SK-N-SH treated with all-trans-retinoic acid at 6 μM for 48 hours (cell line): ENCODE measurements around the gene HSF4.
A peak's percentile ranks its signal among the peaks of the same experiment; 100 is the strongest.

Experiments used
- ATAC-seq: fragments of 200-7000 bp; cut with Tn5 transposase; 3 replicates; pipeline ENCODE4 v1.9.1; 2020; ENCODE audit warnings: mild to moderate bottlenecking, moderate library complexity
- ARNTL ChIP-seq: fragments of 450-650 bp; formaldehyde crosslinking; IDR thresholded peaks from 2 replicates; pipeline ENCODE4 v1.5.0; 2020; ENCODE audit warnings: low read depth, mild to moderate bottlenecking, moderate library complexity, borderline replicate concordance
- BACH2 ChIP-seq: fragments of 250-450 bp; sonication (Bioruptor Pico); IDR thresholded peaks from 2 replicates; pipeline ENCODE4 v1.9.0; 2021; ENCODE audit warnings: mild to moderate bottlenecking, borderline replicate concordance
- CSDC2 ChIP-seq: fragments of 250-450 bp; sonication (Bioruptor Pico); IDR thresholded peaks from 2 replicates; pipeline ENCODE4 v1.5.0; 2020; ENCODE audit warnings: mild to moderate bottlenecking, moderate library complexity
- GLIS3 ChIP-seq: fragments of 250-450 bp; sonication (Bioruptor Pico); IDR thresholded peaks from 2 replicates; pipeline ENCODE4 v1.5.0; 2020; ENCODE audit warnings: mild to moderate bottlenecking, moderate library complexity
- ISL1 ChIP-seq: fragments of 250-450 bp; sonication (Bioruptor Pico); IDR thresholded peaks from 2 replicates; pipeline ENCODE4 v2.1.2; 2022; ENCODE audit warnings: mild to moderate bottlenecking, moderate library complexity
- OSR1 ChIP-seq: fragments of 250-450 bp; sonication (Bioruptor Pico); IDR thresholded peaks from 2 replicates; pipeline ENCODE4 v1.8.0; 2022; ENCODE audit warnings: moderate library complexity, mild to moderate bottlenecking, inconsistent platforms
- PPARA ChIP-seq: fragments of 250-450 bp; sonication (Bioruptor Pico); IDR thresholded peaks from 2 replicates; pipeline ENCODE4 v1.5.0; 2020; ENCODE audit warnings: mild to moderate bottlenecking, borderline replicate concordance
- RARB ChIP-seq: fragments of 250-450 bp; sonication (Bioruptor Pico); IDR thresholded peaks from 2 replicates; pipeline ENCODE4 v1.8.0; 2021; ENCODE audit warnings: mild to moderate bottlenecking, moderate library complexity
- SNAI2 ChIP-seq: fragments of 250-450 bp; sonication (Bioruptor Pico); IDR thresholded peaks from 2 replicates; pipeline ENCODE4 v1.5.0; 2020; ENCODE audit warnings: mild to moderate bottlenecking, moderate library complexity
- TCF4 ChIP-seq: fragments of 250-450 bp; sonication (Bioruptor Pico); IDR thresholded peaks from 2 replicates; pipeline ENCODE4 v1.8.0; 2021; ENCODE audit warnings: mild to moderate bottlenecking, moderate library complexity, borderline replicate concordance
- TOX ChIP-seq: fragments of 250-450 bp; sonication (Bioruptor Pico); IDR thresholded peaks from 2 replicates; pipeline ENCODE4 v1.8.0; 2021; ENCODE audit warnings: mild to moderate bottlenecking, moderate library complexity, borderline replicate concordance
- ZC3H10 ChIP-seq: fragments of 250-450 bp; sonication (Bioruptor Pico); IDR thresholded peaks from 2 replicates; pipeline ENCODE4 v1.5.1; 2021; ENCODE audit warnings: mild to moderate bottlenecking, moderate library complexity
- ZFP3 ChIP-seq: fragments of 250-450 bp; sonication (Bioruptor Pico); IDR thresholded peaks from 2 replicates; pipeline ENCODE4 v1.5.0; 2020; ENCODE audit warnings: mild to moderate bottlenecking, moderate library complexity
- ZFP30 ChIP-seq: fragments of 450-650 bp; formaldehyde crosslinking; IDR thresholded peaks from 2 replicates; pipeline ENCODE4 v1.5.0; 2022; ENCODE audit warnings: mild to moderate bottlenecking, moderate library complexity
- ZNF70 ChIP-seq: fragments of 450-650 bp; formaldehyde crosslinking; IDR thresholded peaks from 2 replicates; pipeline ENCODE4 v1.5.0; 2020; ENCODE audit warnings: mild to moderate bottlenecking, moderate library complexity
- ZNF8 ChIP-seq: fragments of 450-650 bp; formaldehyde crosslinking; IDR thresholded peaks from 2 replicates; pipeline ENCODE4 v1.5.0; 2020; ENCODE audit warnings: mild to moderate bottlenecking, moderate library complexity
- TF ChIP-seq, protein P1 (sequence below): fragments of 250-450 bp; sonication (Bioruptor Pico); IDR thresholded peaks from 2 replicates; pipeline ENCODE4 v1.8.0; 2020; ENCODE audit warnings: mild to moderate bottlenecking, moderate library complexity, borderline replicate concordance
- TF ChIP-seq, protein P2 (sequence below): fragments of 250-450 bp; sonication (Bioruptor Pico); IDR thresholded peaks from 2 replicates; pipeline ENCODE4 v1.5.1; 2020; ENCODE audit warnings: low read depth, mild to moderate bottlenecking, moderate library complexity
- TF ChIP-seq, protein P3 (sequence below): fragments of 250-450 bp; sonication (Bioruptor Pico); IDR thresholded peaks from 2 replicates; pipeline ENCODE4 v1.5.1; 2021; ENCODE audit warnings: mild to moderate bottlenecking, moderate library complexity
- TF ChIP-seq, protein P4 (sequence below): fragments of 250-450 bp; sonication (Bioruptor Pico); IDR thresholded peaks from 2 replicates; pipeline ENCODE4 v1.8.0; 2021; ENCODE audit warnings: low read depth, mild to moderate bottlenecking, moderate library complexity, borderline replicate concordance

The HSF4 gene

DNA sequence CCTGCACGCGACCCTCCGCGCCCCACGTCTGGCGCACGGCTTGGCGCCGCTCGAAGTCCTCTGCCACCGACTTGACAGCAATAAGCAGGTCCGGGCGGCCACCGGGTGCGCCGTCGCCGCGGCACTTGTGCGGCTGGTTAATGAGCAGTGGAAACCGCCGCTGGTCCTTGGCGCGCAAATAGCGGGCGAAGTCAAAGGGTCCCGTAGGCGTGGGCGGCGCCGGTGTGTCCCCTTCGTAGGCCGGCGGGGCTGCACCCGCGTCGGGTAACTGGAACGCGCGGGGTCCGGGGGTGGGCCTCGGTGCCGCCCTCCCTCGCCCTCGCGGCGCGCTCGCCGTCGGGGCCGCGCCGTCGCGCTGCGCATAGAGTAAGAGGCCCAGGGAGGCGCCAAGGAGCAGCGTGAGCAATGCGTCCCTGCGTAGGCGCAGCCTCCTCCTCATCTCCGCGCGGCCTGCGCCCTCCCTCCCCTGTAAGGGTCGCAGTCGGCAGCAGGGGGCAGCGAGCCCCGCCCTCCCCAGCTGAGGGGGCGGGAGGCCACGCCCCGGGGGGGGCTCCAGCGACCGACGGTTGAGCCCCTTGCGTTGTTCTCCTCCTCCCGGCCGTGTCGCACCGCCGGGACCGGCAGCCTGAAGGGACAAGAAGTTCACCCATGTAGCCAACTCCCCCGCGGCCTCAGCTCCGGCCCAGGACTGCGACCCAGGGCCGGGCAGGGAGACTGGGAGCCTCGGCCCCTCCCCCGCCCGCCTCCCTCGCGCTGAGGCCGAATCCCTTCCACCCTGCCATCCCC is 14.3 kb upstream of the HSF4 start:
- TF ChIP-seq, protein P1, sequence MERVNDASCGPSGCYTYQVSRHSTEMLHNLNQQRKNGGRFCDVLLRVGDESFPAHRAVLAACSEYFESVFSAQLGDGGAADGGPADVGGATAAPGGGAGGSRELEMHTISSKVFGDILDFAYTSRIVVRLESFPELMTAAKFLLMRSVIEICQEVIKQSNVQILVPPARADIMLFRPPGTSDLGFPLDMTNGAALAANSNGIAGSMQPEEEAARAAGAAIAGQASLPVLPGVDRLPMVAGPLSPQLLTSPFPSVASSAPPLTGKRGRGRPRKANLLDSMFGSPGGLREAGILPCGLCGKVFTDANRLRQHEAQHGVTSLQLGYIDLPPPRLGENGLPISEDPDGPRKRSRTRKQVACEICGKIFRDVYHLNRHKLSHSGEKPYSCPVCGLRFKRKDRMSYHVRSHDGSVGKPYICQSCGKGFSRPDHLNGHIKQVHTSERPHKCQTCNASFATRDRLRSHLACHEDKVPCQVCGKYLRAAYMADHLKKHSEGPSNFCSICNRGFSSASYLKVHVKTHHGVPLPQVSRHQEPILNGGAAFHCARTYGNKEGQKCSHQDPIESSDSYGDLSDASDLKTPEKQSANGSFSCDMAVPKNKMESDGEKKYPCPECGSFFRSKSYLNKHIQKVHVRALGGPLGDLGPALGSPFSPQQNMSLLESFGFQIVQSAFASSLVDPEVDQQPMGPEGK, result peak; percentile 51; the same call in 1 of the 2 replicates
- TF ChIP-seq, protein P2, sequence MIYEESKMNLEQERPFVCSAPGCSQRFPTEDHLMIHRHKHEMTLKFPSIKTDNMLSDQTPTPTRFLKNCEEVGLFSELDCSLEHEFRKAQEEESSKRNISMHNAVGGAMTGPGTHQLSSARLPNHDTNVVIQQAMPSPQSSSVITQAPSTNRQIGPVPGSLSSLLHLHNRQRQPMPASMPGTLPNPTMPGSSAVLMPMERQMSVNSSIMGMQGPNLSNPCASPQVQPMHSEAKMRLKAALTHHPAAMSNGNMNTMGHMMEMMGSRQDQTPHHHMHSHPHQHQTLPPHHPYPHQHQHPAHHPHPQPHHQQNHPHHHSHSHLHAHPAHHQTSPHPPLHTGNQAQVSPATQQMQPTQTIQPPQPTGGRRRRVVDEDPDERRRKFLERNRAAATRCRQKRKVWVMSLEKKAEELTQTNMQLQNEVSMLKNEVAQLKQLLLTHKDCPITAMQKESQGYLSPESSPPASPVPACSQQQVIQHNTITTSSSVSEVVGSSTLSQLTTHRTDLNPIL (CRISPR knock-in tag), result no peak
- 0 out of 2 replicates have a peak, but pooled peaks have one; percentile 21 for TF ChIP-seq ZFP3 (CRISPR knock-in tag)
- TF ChIP-seq, all 23 proteins: peak for 2
- peak; percentile 62 for ATAC-seq

DNA sequence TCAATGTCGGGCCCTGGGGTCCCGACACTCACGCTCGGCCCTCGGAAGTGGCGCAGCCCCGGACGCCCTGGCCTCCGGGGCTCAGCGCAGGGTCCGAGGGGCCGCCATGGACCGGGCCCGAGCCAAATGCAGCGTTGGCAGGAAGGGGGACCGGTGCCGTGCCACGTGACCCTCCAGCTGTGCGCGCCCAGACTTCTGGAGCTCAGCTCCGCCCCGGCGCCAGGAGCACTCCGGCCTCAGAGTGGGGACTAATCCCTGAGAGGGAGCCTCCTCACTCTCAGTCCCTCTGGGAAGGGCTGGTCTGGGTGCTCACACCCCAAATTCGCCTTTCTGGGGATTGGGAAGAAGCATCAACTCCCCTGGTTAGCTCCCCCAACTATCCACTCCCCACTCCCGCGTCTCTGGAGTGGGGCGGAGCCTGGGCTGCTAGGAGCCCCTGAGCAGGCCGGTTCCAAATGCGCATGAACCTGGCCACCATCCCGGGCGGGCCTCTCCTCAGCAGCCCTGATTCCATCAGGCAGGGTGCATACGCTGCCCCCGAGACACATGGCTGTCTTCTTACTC is 13.6 kb upstream of the HSF4 start, which contains the start of gene B3GNT9:
Gene B3GNT9 (minus strand): TSS at position 166 of the 564 bp plus-strand sequence. CDS start 513 bp downstream, outside the sequence.
- TF ChIP-seq TCF4 (peak; percentile 15; the same call in 1 of the 2 replicates), TOX (CRISPR knock-in tag) (no peak), ZNF8 (CRISPR knock-in tag) (no peak)
- TF ChIP-seq, protein P3, sequence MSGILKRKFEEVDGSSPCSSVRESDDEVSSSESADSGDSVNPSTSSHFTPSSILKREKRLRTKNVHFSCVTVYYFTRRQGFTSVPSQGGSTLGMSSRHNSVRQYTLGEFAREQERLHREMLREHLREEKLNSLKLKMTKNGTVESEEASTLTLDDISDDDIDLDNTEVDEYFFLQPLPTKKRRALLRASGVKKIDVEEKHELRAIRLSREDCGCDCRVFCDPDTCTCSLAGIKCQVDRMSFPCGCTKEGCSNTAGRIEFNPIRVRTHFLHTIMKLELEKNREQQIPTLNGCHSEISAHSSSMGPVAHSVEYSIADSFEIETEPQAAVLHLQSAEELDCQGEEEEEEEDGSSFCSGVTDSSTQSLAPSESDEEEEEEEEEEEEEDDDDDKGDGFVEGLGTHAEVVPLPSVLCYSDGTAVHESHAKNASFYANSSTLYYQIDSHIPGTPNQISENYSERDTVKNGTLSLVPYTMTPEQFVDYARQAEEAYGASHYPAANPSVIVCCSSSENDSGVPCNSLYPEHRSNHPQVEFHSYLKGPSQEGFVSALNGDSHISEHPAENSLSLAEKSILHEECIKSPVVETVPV (CRISPR knock-in tag), result no peak
- peak; percentile 76 for ATAC-seq

DNA sequence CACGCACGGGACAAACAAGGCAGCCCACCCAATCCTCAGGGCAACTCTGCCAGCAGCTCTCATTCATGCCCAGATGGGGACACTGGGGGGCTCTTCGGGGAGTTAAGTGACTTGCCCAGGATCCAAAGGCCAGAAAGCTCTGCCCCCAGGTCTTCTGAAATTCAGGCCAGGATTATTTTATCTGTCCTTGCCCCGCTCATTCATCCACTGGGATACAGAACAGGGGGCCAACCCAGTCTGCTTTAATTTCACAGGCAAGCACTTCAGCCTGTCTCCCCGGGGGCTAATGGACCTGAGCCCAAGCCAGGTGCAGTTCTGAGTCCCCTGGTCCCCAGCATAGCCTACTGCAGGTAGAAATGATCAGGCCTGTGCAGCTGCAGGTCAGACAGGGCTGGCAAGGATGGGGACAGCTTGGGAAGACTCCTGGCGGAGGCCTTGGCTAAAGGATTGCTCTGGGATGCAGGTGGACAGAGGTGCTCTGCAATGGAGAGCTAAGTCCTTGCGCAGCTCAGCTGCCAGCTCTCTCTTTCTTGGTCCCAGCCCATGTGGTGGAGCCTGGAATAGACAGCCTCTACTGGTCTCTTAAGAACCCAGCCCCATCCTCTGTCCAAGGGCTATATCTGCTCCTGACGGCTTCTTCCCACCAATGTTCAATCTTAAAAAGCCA is 13.0 kb upstream of the HSF4 start:
- 0 out of 3 replicates have a peak, but pooled peaks have one; percentile 1 for ATAC-seq
- TF ChIP-seq BACH2 (no peak), OSR1 (CRISPR knock-in tag) (no peak), ZFP30 (CRISPR knock-in tag) (no peak), ZC3H10 (CRISPR knock-in tag) (no peak), GLIS3 (no peak), ISL1 (CRISPR knock-in tag) (no peak), TCF4 (no peak), PPARA (CRISPR knock-in tag) (no peak), SNAI2 (no peak), ARNTL (no peak), ZNF8 (CRISPR knock-in tag) (no peak), CSDC2 (CRISPR knock-in tag) (no peak), RARB (CRISPR knock-in tag) (no peak), ZNF70 (CRISPR knock-in tag) (no peak)
- TF ChIP-seq, protein P1, result no peak
- TF ChIP-seq, protein P4, sequence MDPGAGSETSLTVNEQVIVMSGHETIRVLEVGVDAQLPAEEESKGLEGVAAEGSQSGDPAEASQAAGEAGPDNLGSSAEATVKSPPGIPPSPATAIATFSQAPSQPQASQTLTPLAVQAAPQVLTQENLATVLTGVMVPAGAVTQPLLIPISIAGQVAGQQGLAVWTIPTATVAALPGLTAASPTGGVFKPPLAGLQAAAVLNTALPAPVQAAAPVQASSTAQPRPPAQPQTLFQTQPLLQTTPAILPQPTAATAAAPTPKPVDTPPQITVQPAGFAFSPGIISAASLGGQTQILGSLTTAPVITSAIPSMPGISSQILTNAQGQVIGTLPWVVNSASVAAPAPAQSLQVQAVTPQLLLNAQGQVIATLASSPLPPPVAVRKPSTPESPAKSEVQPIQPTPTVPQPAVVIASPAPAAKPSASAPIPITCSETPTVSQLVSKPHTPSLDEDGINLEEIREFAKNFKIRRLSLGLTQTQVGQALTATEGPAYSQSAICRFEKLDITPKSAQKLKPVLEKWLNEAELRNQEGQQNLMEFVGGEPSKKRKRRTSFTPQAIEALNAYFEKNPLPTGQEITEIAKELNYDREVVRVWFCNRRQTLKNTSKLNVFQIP (CRISPR knock-in tag), result no peak
- TF ChIP-seq, protein P3 (CRISPR knock-in tag), result no peak
